Measurements from ENCODE around the gene PAK2.

DNA sequence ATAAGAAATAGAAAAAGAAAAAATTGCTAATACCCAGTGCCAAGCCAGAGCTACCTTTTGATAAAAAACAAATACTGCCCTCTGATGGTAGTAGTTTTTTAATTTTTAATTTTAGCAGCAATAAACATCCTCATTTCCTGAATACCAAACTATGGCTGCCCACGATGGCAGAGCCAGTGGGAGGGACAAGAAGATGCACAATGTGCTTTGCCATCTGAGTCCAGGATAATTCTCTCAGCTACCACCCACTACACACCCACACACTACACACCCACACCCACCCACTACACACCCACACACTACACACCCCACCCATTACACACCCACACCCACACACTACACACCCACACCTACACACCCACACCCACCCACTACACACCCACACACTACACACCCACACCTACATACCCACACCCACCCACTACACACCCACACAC lies 45.4 kb upstream of the PAK2 start:
- no peak for TF ChIP-seq ZNF311 (CRISPR knock-in tag; IDR thresholded peaks at IDR 0.05)
- no peak for TF ChIP-seq ZNF384 (IDR thresholded peaks at IDR 0.05; ENCODE audit: low read depth, low read length)
- TF ChIP-seq ZNF592 (IDR thresholded peaks at IDR 0.05), result no peak
- TF ChIP-seq ZNF561 (CRISPR knock-in tag; conservative IDR thresholded peaks at IDR 0.05), result no peak
- TF ChIP-seq, protein P1, sequence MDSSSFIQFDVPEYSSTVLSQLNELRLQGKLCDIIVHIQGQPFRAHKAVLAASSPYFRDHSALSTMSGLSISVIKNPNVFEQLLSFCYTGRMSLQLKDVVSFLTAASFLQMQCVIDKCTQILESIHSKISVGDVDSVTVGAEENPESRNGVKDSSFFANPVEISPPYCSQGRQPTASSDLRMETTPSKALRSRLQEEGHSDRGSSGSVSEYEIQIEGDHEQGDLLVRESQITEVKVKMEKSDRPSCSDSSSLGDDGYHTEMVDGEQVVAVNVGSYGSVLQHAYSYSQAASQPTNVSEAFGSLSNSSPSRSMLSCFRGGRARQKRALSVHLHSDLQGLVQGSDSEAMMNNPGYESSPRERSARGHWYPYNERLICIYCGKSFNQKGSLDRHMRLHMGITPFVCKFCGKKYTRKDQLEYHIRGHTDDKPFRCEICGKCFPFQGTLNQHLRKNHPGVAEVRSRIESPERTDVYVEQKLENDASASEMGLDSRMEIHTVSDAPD (CRISPR knock-in tag; IDR thresholded peaks at IDR 0.05), result no peak
- TF ChIP-seq, protein P2, sequence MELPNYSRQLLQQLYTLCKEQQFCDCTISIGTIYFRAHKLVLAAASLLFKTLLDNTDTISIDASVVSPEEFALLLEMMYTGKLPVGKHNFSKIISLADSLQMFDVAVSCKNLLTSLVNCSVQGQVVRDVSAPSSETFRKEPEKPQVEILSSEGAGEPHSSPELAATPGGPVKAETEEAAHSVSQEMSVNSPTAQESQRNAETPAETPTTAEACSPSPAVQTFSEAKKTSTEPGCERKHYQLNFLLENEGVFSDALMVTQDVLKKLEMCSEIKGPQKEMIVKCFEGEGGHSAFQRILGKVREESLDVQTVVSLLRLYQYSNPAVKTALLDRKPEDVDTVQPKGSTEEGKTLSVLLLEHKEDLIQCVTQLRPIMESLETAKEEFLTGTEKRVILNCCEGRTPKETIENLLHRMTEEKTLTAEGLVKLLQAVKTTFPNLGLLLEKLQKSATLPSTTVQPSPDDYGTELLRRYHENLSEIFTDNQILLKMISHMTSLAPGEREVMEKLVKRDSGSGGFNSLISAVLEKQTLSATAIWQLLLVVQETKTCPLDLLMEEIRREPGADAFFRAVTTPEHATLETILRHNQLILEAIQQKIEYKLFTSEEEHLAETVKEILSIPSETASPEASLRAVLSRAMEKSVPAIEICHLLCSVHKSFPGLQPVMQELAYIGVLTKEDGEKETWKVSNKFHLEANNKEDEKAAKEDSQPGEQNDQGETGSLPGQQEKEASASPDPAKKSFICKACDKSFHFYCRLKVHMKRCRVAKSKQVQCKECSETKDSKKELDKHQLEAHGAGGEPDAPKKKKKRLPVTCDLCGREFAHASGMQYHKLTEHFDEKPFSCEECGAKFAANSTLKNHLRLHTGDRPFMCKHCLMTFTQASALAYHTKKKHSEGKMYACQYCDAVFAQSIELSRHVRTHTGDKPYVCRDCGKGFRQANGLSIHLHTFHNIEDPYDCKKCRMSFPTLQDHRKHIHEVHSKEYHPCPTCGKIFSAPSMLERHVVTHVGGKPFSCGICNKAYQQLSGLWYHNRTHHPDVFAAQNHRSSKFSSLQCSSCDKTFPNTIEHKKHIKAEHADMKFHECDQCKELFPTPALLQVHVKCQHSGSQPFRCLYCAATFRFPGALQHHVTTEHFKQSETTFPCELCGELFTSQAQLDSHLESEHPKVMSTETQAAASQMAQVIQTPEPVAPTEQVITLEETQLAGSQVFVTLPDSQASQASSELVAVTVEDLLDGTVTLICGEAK (IDR thresholded peaks at IDR 0.05), result no peak
- TF ChIP-seq, protein P2 (CRISPR knock-in tag; IDR thresholded peaks at IDR 0.05), result no peak
- no peak for TF ChIP-seq MEF2A (IDR thresholded peaks at IDR 0.05; ENCODE audit: control insufficient read depth, low read depth, low read length)
- TF ChIP-seq STAT6 (CRISPR knock-in tag; IDR thresholded peaks at IDR 0.05), result no peak
- TF ChIP-seq HDAC1 (IDR thresholded peaks at IDR 0.05), result no peak
- TF ChIP-seq ZBTB17 (CRISPR knock-in tag; IDR thresholded peaks at IDR 0.05), result no peak
- TF ChIP-seq CTCF (IDR thresholded peaks at IDR 0.05 in 2 of 3, conservative IDR thresholded peaks at IDR 0.05 in 1 of 3; ENCODE audit: insufficient read depth in 2 of 3, low read depth in 1 of 3, low read length in 3 of 3), result peak in 1 of 3 experiments; percentile 26; a peak in 1 of 6 replicates
- TF ChIP-seq ZSCAN29 (IDR thresholded peaks at IDR 0.05), result no peak
